Muscle of arm (tissue), 12 donors: ENCODE data around the gene KIF4A. TPM values are rescaled to one million over a fixed set of nuclear protein-coding genes. Genes with fewer than 3 reads are reported as not detected.
A peak's percentile ranks its signal among the peaks of the same experiment; 100 is the strongest.

Experiments
- DNase-seq: peaks from one replicate; pipeline ENCODE4 v3.0.0-alpha.2; 2013
- polyA plus RNA-seq, 12 donors: library from polyadenylated mRNA; unstranded; fragments of 120-200 nt; gene quantifications; one replicate each; pipeline ENCODE4 v1.2.1, GENCODE V29; 2013; ENCODE audit not compliant: insufficient read length in 12 of 12

The KIF4A gene
- polyA plus RNA-seq, 12 donors, result 4.8 to 11.8 (median 7.9) TPM; not detected in 1

DNA sequence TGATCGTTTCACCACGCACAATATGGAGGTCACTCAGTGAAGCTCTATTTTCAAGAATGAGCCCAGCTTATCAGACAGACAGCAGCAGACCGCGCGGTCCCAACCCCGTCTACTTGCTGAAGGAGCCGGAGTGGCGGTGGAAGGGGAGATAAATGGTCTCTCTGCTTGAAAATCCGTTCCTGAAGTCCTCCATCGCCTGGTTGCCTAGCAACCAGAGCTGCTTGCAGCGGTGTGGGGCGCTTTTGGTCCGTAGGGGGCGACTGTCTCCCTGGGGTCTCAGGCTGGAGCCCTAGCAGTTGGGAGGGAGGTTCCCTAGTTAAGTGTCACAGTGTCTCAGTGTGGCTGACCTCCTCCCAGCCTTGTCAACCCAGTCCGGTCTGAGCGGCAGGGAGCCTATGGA lies 146.4 kb downstream of the KIF4A start:
- no peak for DNase-seq

GRCh38 chrX:70437011-70437410 lies 147.1 kb downstream of the KIF4A start:
- DNase-seq, result no peak

DNA sequence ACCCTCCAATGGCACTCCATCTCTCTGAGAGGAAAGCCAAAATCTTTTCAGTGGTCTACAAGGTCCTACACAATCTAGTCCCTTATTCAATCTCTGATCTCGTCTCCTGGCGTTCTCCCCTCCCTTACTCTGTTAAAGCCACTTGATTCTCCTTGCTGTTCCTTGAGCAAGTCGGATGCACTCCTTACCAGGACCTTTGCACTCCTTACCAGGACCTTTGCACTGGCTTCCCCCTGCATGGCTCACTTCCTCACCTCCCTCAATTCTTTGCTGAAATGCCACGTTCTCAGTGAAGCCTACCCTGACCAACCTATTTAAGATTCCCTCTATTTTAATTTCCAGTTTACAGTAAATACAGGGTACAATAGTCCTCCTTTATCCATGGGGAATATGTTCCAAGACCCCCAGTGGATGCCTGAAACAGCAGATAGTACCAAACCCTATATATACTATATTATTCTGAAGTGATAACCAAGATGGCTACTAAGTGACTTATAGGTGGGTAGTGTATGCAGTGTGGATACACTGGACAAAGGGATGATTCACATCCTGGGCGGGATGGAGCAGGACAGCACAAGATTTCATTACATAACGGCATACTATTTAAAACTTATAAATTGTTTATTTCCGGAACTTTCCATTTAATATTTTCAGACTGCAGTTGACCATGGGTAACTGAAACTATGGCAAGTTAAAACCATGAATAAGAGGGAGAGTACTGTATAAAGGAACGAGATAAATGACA lies 148.2 kb downstream of the KIF4A start:
- no peak for DNase-seq

DNA sequence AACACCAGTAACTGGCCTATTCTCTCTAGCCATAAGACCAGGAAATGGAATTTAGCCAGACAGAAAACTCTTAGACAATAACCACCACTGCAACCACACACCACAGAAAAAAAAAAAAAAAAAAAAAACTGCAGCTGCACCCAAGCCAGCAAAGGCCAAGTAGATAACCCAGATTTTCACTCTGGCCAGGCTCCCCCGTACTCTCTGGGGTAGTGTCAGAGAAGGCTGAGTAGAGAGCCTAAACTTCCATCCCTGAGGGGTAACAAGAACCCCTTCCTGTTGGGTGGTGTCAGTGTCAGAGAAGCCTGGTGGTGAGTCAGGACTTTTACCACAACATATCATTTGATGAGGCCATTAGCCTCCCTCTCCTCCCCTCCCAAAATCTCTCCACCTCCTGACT lies 149.1 kb downstream of the KIF4A start:
- no peak for DNase-seq

GRCh38 chrX:70442224-70442623 lies 152.3 kb downstream of the KIF4A start:
- DNase-seq, result no peak

- DNase-seq, result no peak
Measured at GRCh38 chrX:70444326-70444945, 154.5 kb downstream of the KIF4A start, which contains the start of gene DLG3. Gene DLG3, plus strand, starts transcription at chrX:70444835. Its CDS starts 367 bp downstream, at chrX:70445202.

GRCh38 chrX:70444946-70445656 lies 155.2 kb downstream of the KIF4A start:
- no peak for DNase-seq

GRCh38 chrX:70445951-70446350 lies 156.0 kb downstream of the KIF4A start:
- no peak for DNase-seq

DNA sequence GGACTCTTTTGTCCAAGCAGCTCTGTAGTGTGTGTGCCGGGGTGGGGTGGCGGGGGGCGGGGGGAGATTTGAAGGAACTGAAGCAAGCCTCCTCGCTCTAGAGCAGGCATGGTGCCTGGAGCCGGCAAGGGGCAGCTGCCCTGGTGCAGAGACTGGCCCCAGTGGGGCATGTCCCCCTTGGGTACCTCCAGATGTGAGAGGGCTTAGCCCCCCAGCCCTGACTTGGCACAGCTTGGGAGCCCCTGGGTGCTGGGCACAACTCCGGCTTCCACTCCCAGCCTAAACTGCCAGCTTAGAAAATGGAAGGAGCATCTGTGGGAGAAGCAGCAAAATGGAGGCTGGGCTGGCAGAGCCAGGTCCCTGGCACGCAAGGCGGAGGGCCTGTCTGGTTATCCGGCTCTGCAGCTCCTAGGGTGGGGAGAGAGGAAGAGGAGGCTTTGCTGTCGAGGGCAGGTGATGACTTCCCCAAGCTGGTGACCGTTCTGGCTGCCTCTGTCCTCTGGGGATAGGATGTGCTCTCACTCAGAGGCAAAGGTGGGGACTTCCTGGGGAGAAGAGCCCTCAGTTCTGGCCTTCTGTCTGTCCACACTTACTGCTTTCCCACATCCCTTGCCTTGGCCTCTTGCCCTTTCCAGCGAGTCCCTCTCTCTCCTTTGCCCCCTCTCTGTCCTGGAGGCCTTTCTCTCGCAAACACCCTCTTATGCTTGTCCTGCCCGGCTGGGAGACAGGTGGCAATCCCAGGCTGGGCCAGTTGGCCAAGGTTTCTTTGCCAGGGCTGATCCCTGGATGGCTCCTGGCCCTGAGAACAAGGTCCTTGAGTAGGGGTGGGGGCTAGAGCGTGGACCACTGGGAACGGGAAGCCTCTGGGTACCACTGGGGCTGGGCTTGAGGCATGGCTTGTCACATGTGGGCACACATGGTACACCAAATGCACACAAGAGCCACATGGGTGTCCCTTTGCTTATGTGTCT lies 156.8 kb downstream of the KIF4A start:
- DNase-seq, result no peak

GRCh38 chrX:70449457-70449966 lies 159.6 kb downstream of the KIF4A start:
- no peak for DNase-seq

- peak; percentile 47 for DNase-seq
Measured at GRCh38 chrX:70452143-70452733, 162.3 kb downstream of the KIF4A start.

DNA sequence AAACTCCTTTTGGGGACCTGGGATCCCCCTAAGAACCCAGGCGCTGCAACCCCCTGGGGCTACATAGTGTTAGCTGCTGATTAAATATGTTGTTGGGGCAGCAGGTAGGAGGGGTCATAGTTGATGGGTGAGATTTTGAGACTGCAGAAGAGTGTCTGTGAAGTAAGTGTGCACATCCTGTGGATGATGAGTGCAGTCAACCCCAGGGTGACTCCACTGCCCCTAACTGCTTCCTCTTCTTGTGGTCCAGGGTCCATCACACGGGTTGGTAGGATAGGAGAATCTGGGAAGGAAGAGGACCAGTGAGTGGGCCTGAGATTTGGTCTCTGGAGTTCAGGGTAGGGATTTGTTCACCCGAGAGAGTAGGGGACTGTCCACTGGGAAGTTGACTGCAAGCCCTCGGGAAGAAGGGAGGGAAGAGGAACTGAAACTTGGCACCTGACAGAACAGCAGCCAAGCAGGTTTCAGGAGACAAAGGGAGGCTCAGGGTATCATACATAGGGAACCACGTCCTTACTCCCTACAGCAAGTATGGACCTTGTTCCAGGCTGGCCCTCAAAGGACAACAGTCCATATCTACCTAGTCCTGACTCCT lies 163.2 kb downstream of the KIF4A start:
- no peak for DNase-seq

GRCh38 chrX:70454441-70455365 lies 164.8 kb downstream of the KIF4A start:
- peak; percentile 58 for DNase-seq

- DNase-seq, result no peak
Measured at GRCh38 chrX:70455366-70456202, 165.7 kb downstream of the KIF4A start.

- no peak for DNase-seq
Measured at GRCh38 chrX:70456256-70456655, 166.4 kb downstream of the KIF4A start.

DNA sequence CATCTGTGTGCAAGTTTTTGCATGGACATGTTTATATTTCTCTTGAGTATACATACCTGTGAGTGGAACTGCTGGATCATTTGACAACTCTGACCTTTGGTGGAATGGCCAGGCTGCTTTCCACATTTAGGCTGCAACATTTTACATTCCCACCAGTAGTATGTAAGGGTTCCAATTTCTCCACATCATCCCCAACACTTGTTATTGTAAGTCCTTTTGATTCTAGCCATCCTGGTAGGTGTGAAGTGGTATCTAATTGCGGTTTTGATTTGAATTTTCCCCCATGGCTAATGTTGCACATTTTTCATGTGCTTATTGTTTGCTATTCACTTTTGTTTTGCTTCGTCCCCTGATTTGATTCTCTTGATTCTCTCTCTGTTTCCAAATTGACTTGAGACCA lies 171.1 kb downstream of the KIF4A start:
- DNase-seq, result no peak

- no peak for DNase-seq
Measured at GRCh38 chrX:70464051-70464450, 174.1 kb downstream of the KIF4A start.

DNA sequence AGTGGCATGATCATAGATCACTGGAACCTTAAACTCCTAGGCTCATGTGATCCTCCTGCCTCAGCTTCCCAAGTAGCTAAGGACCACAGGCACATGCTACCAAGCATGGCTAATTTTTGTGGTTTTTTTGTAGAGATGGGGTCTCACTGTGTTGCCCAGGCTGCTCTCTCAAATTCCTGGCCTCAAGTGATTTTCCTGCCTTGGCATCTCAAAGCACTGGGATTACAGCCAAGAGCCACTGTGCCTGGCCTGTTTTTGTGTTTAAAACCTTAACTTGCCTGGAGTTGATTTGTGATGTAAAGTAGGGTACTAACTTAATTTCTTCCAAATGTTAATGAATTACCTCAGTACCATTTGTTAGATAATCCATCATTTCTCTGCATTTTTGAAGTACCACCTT lies 177.1 kb downstream of the KIF4A start:
- DNase-seq, result no peak
